Uterus (tissue), 2 donors: ENCODE results near the gene TMEM229A.

ENCODE experiments used
- CTCF ChIP-seq, 4 experiments: fragments of 200-600 bp in 2 of 4; fragments of 450-650 bp in 2 of 4; sonication (generic) in 2 of 4; IDR thresholded peaks; one replicate each; pipeline ENCODE4 v1.5.1; 2016 to 2019; ENCODE audit warnings: antibody characterized with exemption in 4 of 4, mild to moderate bottlenecking in 2 of 4, moderate library complexity in 1 of 4
- POLR2A ChIP-seq, 2 donors: fragments of 450-650 bp; IDR thresholded peaks; one replicate each; pipeline ENCODE4 v1.6.1; 2016; ENCODE audit warnings: antibody characterized with exemption in 2 of 2, mild to moderate bottlenecking in 1 of 2, moderate library complexity in 1 of 2

GRCh38 chr7:123993996-123994395 is 38.9 kb downstream of the TMEM229A start:
- TF ChIP-seq CTCF (IDR thresholded peaks at IDR 0.05) (no peak), POLR2A (IDR thresholded peaks at IDR 0.05) (no peak)
